ENCODE data around the gene DNER.

The DNER gene

DNA sequence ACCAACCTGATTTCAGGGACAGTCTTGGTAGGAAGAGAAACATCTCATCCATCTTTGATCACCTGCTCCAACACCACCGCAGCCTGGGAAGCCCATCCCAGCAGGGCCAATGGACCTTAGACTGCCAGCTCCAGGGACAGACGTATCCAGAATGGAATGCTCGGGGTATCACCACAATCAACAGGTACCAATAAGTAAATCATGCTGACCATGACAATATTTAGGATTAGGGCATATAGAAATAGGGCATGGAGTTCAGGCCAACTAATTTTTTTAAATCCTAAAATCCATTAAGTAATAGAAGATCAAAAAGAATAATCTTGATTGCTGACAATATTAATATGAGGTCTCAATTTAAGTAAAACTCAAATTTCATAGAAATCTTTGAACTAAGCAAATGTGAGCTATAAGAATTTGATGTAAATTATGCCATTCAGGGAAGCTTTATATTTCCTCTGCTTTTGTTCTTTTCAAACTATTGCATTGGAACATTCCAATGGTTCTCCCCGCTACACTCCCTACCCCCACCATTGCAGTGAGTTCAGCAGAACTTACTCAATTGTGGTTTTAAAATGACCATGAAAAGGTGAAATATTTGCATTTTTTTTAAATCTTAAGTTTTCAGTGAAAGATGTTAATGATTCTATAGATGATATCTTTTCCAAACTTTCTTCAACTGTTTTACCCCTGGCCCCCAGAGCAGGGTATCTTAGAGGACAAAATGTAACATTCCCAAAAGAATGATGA, 138.6 kb downstream of the DNER start:
- no peak for DNase-seq
- TF ChIP-seq, protein P1, sequence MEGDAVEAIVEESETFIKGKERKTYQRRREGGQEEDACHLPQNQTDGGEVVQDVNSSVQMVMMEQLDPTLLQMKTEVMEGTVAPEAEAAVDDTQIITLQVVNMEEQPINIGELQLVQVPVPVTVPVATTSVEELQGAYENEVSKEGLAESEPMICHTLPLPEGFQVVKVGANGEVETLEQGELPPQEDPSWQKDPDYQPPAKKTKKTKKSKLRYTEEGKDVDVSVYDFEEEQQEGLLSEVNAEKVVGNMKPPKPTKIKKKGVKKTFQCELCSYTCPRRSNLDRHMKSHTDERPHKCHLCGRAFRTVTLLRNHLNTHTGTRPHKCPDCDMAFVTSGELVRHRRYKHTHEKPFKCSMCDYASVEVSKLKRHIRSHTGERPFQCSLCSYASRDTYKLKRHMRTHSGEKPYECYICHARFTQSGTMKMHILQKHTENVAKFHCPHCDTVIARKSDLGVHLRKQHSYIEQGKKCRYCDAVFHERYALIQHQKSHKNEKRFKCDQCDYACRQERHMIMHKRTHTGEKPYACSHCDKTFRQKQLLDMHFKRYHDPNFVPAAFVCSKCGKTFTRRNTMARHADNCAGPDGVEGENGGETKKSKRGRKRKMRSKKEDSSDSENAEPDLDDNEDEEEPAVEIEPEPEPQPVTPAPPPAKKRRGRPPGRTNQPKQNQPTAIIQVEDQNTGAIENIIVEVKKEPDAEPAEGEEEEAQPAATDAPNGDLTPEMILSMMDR (IDR thresholded peaks at IDR 0.05; ENCODE audit: low read depth, low read length, missing control alignments) = no peak
- Histone ChIP-seq H3K36me3 (replicated peaks) (no peaks in the 10 kb centered on the region), H3K4me3 (ENCODE audit: low read depth, low read length) (no peak overlapping the region), H3K27ac (no peak overlapping the region), H3K27me3 (replicated peaks) (no peaks in the 10 kb centered on the region)
- in situ Hi-C loops (cut with HindIII; ENCODE audit: low pct_ligation_motif_present, low sequenced_read_pairs) = no loop called here

- no peak overlapping the region for H3K27ac ChIP-seq
These were observed 141.7 kb downstream of the DNER start for GRCh38 chr2:229572507-229573271.

DNA sequence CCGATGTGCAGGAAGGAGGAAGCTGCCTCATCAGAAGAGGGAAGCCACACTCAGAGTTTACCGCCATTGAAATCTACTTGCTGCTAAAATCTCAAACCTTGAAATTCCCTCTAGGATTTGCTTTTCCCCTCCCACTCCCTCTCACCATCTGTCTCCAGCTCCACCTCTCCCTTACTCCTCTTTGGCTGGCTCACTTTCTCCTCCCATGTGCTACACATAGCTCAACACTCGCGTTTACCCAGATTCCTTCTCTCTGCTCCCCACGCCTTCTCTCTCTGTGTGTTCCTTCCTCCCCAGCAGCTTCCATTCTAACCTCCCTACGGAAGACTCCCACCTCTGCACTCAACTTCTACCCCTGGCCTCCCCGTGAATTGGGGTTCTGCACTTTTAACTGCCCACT, 143.1 kb downstream of the DNER start:
- in situ Hi-C loops (cut with HindIII; ENCODE audit: low pct_ligation_motif_present, low sequenced_read_pairs) = no loop called here
- H3K4me3 ChIP-seq (ENCODE audit: low read depth, low read length) = no peak overlapping the region
- no peak overlapping the region for H3K27ac ChIP-seq
- DNase-seq = no peak
- TF ChIP-seq, protein P1 (IDR thresholded peaks at IDR 0.05; ENCODE audit: low read depth, low read length, missing control alignments) = no peak
- H3K36me3 ChIP-seq (replicated peaks) = no peaks in the 10 kb centered on the region
- H3K27me3 ChIP-seq (replicated peaks) = no peaks in the 10 kb centered on the region

More at GRCh38 chr2:229572507-229573271, 141.7 kb downstream of the DNER start:
- no peaks in the 10 kb centered on the region for H3K36me3 ChIP-seq (replicated peaks)
- no peak for DNase-seq
- in situ Hi-C loops (cut with HindIII; ENCODE audit: low pct_ligation_motif_present, low sequenced_read_pairs) = no loop called here
- no peak overlapping the region for H3K4me3 ChIP-seq (ENCODE audit: low read depth, low read length)
- TF ChIP-seq, protein P1 (IDR thresholded peaks at IDR 0.05; ENCODE audit: low read depth, low read length, missing control alignments) = no peak
- no peaks in the 10 kb centered on the region for H3K27me3 ChIP-seq (replicated peaks)

DNA sequence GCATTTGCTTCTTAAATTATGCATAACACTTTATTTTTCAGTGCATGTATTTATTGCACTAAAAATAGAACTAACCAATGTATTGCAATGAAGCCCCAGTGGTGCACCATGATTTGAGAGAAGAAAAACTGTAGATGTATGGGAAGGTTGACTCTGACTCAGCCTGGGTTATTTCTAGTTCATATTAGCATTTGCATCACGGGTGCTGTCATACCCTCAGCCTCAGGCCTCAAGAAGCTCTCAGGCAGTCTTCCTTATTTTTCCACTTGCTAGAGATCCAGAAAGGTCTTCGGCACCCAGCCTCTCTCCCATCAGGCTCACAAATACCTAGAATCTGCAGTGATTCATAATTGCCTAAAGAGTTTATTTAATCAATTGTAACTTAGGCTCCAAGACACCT, 148.0 kb downstream of the DNER start:
- no peak overlapping the region for H3K4me3 ChIP-seq (ENCODE audit: low read depth, low read length)
- TF ChIP-seq, protein P1 (IDR thresholded peaks at IDR 0.05; ENCODE audit: low read depth, low read length, missing control alignments) = no peak
- no peak overlapping the region for H3K27ac ChIP-seq
- H3K27me3 ChIP-seq (replicated peaks) = no peaks in the 10 kb centered on the region
- H3K36me3 ChIP-seq (replicated peaks) = no peaks in the 10 kb centered on the region
- in situ Hi-C loops (cut with HindIII; ENCODE audit: low pct_ligation_motif_present, low sequenced_read_pairs) = no loop called here
- DNase-seq = no peak

DNA sequence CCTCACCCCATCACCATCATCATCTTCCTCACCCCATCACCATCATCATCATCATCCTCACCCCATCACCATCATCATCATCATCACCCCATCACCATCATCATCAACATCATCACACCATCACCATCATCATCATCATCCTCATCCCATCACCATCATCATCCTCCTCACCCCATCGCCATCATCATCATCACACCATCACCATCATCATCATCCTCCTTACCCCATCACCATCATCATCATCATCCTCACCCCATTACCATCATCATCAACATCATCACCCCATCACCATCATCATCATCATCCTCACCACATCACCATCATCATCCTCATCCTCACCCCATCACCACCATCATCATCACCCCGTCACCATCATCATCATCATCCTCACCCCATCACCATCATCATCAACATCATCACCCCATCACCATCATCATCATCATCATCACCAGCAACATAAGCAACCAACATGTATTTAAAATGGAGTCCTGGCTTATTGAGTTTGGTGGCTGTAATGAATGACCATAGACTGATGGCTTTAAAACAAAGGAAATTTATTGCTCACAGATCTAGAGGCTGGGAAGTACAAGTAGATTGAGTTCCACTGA, 150.0 kb downstream of the DNER start:
- no peaks in the 10 kb centered on the region for H3K27me3 ChIP-seq (replicated peaks)
- in situ Hi-C loops (cut with HindIII; ENCODE audit: low pct_ligation_motif_present, low sequenced_read_pairs) = no loop called here
- TF ChIP-seq, protein P1 (IDR thresholded peaks at IDR 0.05; ENCODE audit: low read depth, low read length, missing control alignments) = no peak
- DNase-seq = no peak
- H3K4me3 ChIP-seq (ENCODE audit: low read depth, low read length) = no peak overlapping the region
- no peaks in the 10 kb centered on the region for H3K36me3 ChIP-seq (replicated peaks)
- no peak overlapping the region for H3K27ac ChIP-seq
